ENCODE measurements around the gene TRMT1.

Gene TRMT1

DNA sequence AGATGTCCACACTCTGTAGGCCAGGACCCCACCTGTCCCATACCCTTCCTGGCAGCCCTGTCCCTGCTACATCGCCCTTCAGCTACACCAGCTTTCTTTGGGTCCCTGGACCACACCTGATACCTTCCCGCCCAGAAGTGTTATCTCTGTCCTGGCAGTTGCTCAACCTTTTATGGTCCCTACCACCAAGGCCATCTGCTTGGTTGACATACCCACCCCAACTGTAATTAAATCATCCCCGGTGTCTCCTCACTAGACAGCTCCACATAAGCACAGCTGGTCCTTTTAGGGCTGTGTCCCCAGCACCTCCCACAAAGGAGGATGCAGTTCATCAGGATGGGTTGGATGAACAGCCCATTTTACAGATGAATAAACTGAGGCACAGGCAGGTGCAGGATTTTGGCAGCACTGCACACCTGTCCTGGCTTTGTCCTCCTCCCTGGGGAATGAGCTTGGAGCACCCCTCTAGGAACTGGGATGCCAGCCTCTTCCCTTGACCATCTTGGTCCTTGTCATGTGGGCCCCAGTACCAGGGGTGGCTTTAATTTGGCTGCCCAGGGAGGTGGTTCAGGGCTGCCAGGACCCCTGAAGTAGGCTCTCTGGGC lies 14.4 kb upstream of the TRMT1 start:
- H3K27me3 ChIP-seq (ENCODE audit: low read depth, low read length): no peaks in the 10 kb centered on the region
- peaks cover 0 to 16% of the 10 kb centered on the region in 2 donors for H3K36me3 ChIP-seq (ENCODE audit: control insufficient read depth in 1 of 2, insufficient read depth in 2 of 2, low read length in 2 of 2)
- H3K9me3 ChIP-seq (ENCODE audit: control insufficient read depth in 1 of 2, low read length in 2 of 2): no peaks in the 10 kb centered on the region
- no peak overlapping the region for H3K27ac ChIP-seq (ENCODE audit: low read length)
- H3K4me1 ChIP-seq (ENCODE audit: control insufficient read depth in 1 of 2, insufficient read depth in 2 of 2, low read length in 2 of 2): no peaks in the 10 kb centered on the region
- H3K4me3 ChIP-seq (ENCODE audit: low read depth in 1 of 2, low read length in 2 of 2): no peak overlapping the region

DNA sequence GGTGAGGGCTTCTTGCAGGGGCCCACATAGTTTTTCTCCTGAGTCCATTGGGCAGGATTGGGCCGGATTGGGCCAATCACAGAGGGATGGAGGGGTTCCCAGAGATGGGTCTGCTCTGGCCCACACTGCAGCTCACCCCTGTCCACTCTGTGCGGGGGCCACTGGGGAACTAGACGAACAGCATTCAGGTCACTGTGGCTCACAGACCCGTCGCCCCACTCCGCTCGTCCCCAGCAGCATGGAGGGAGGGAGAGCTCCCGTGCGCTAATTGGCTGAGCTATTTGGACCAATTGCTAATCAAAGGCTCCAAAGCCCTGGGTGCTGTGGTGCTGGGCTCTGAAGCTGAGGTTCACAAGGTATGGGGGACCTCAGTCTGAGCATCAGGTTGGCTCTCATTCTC lies 12.8 kb upstream of the TRMT1 start:
- no peak overlapping the region for H3K27ac ChIP-seq (ENCODE audit: low read length)
- no peaks in the 10 kb centered on the region for H3K27me3 ChIP-seq (ENCODE audit: low read depth, low read length)
- H3K36me3 ChIP-seq (ENCODE audit: control insufficient read depth in 1 of 2, insufficient read depth in 2 of 2, low read length in 2 of 2): peaks cover 0 to 6% of the 10 kb centered on the region in 2 donors
- no peaks in the 10 kb centered on the region for H3K4me1 ChIP-seq (ENCODE audit: control insufficient read depth in 1 of 2, insufficient read depth in 2 of 2, low read length in 2 of 2)
- no peak overlapping the region for H3K4me3 ChIP-seq (ENCODE audit: low read depth in 1 of 2, low read length in 2 of 2)
- no peaks in the 10 kb centered on the region for H3K9me3 ChIP-seq (ENCODE audit: control insufficient read depth in 1 of 2, low read length in 2 of 2)

DNA sequence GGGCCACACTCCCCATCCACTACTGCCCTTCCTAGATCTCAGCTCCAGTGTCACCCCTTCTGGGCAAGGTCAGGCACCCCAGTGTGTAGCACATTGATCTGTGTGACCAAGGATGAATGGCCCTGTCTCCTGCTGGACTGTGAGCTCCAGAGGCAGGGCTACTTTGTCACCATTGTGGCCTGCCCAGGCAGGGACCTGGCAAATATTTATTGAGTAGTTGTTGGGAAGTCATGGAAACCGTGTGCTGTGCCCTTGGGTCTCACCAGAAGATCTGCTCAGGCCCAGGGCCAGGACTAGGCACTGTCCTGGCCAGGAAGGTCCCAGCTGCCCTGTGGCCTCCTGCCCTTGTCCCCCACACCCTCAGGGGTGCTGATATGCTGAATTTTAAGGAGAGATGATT lies 12.0 kb upstream of the TRMT1 start:
- Histone ChIP-seq H3K27me3 (ENCODE audit: low read depth, low read length) (no peaks in the 10 kb centered on the region), H3K36me3 (ENCODE audit: control insufficient read depth in 1 of 2, insufficient read depth in 2 of 2, low read length in 2 of 2) (peaks cover 0 to 6% of the 10 kb centered on the region in 2 donors), H3K4me3 (ENCODE audit: low read depth in 1 of 2, low read length in 2 of 2) (no peak overlapping the region), H3K9me3 (ENCODE audit: control insufficient read depth in 1 of 2, low read length in 2 of 2) (no peaks in the 10 kb centered on the region), H3K27ac (ENCODE audit: low read length) (no peak overlapping the region), H3K4me1 (ENCODE audit: control insufficient read depth in 1 of 2, insufficient read depth in 2 of 2, low read length in 2 of 2) (no peaks in the 10 kb centered on the region)

DNA sequence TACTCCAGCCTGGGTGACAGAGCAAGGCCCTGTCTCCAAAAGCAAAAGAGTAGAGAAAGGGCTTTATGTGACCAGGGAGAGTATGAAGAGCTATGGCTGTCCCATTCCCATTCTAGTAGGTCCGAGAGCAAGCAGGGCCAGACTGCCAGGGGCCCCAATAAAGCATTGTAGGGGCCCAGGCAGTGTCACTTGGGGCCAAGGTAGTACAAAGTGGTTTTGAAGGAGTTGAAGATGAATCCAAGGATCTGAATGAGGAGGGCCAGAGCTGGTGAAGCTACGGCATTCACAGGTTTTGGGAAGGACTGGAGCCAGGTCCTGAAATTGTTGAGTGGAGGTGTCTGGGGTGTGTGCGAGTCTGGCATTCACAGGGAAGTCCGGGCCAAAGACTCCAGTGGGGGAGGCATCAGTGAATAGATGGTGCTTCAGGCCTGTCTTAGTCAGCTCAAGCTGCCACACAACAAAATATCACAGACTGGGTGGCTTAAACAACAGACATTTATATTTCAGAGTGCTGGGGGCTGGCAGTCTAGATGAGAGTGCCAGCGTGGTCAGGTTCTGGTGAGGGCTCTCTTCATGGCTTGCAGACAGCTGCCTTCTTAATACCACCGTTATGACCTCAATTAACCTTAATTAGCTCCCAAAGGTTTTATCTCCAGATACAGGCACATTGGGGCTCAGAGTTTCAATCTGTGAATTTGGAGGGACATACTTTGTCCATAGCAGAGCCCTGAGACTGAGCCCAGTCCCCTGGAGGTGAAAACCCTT lies 11.5 kb upstream of the TRMT1 start:
- H3K27ac ChIP-seq (ENCODE audit: low read length): no peak overlapping the region
- H3K4me3 ChIP-seq (ENCODE audit: low read depth in 1 of 2, low read length in 2 of 2): no peak overlapping the region
- no peaks in the 10 kb centered on the region for H3K9me3 ChIP-seq (ENCODE audit: control insufficient read depth in 1 of 2, low read length in 2 of 2)
- peaks cover 0 to 6% of the 10 kb centered on the region in 2 donors for H3K36me3 ChIP-seq (ENCODE audit: control insufficient read depth in 1 of 2, insufficient read depth in 2 of 2, low read length in 2 of 2)
- no peaks in the 10 kb centered on the region for H3K27me3 ChIP-seq (ENCODE audit: low read depth, low read length)
- H3K4me1 ChIP-seq (ENCODE audit: control insufficient read depth in 1 of 2, insufficient read depth in 2 of 2, low read length in 2 of 2): no peaks in the 10 kb centered on the region

DNA sequence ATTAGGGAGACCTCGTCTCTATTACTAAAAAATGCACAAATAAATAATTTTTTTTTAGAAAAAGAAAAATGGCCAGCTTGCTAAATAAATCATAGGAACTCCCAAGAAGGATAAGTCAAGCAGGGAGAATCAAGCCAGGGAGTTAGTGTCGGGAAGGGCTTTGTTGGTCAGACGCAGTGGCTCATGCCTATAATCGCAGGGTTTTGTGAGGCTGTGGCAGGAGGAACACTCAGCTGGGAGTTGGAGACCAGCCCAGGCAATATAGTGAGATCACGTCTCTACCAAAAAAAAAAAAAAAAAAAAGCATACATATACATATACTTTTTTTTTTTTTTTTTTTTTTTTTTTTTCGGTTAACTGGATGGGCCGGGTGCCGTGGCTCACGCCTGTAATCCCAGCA lies 10.5 kb upstream of the TRMT1 start:
- Histone ChIP-seq H3K36me3 (ENCODE audit: control insufficient read depth in 1 of 2, insufficient read depth in 2 of 2, low read length in 2 of 2) (peaks cover 0 to 6% of the 10 kb centered on the region in 2 donors), H3K4me3 (ENCODE audit: low read depth in 1 of 2, low read length in 2 of 2) (no peak overlapping the region), H3K9me3 (ENCODE audit: control insufficient read depth in 1 of 2, low read length in 2 of 2) (no peaks in the 10 kb centered on the region), H3K4me1 (ENCODE audit: control insufficient read depth in 1 of 2, insufficient read depth in 2 of 2, low read length in 2 of 2) (no peaks in the 10 kb centered on the region), H3K27me3 (ENCODE audit: low read depth, low read length) (no peaks in the 10 kb centered on the region), H3K27ac (ENCODE audit: low read length) (no peak overlapping the region)

DNA sequence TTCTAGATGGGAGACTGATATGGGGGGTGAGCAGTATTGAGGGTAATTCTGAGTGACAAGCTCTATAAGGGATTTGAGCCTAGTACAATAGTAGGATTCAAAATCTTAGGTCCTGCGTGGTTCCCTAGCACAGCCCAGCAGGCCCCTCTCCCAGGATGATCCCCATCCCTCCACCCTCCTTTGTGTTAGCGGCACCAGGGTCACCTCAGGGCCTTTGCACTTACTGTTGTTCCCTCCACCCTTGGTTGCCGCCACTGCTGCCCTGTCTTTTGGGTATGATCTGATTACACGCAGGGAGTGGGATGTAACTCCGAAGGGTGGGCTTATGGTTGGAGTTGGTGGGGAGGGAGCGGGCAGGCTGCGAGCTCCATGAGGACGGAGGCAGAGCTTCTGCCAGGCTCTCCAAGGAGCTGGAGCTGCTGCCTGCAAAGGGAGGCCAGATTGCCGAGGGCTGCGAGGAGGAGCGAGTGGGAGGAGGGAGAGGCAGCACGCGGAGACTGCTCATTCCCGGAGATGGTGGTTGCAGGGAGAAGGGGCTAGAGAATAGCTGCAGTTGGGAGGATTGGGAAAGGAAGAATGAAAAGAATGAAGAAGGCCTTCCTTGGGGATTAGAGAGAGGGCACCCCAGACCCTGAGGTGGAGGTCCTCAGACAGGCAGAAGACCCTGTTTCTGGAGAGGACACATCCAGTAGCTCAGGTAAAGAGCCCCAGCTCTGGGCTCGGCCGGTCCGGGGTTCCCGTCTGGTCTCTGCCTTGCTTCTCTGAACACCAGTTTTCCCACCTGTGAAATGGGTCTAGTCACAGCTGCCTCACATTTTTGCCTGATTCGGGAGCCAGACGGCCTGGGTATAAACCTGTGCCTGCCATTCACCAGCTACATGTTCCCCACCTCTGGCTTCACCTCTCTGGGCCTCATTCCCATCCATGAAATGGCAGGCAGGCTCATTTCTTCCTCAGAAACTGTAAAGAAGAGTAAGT lies 6.7 kb upstream of the TRMT1 start:
- Histone ChIP-seq H3K27ac (ENCODE audit: low read length) (no peak overlapping the region), H3K4me1 (ENCODE audit: control insufficient read depth in 1 of 2, insufficient read depth in 2 of 2, low read length in 2 of 2) (peaks cover 9 to 19% of the 10 kb centered on the region in 2 donors), H3K4me3 (ENCODE audit: low read depth in 1 of 2, low read length in 2 of 2) (no peak overlapping the region), H3K36me3 (ENCODE audit: control insufficient read depth in 1 of 2, insufficient read depth in 2 of 2, low read length in 2 of 2) (peaks cover 0 to 6% of the 10 kb centered on the region in 2 donors), H3K9me3 (ENCODE audit: control insufficient read depth in 1 of 2, low read length in 2 of 2) (no peaks in the 10 kb centered on the region), H3K27me3 (ENCODE audit: low read depth, low read length) (no peaks in the 10 kb centered on the region)

DNA sequence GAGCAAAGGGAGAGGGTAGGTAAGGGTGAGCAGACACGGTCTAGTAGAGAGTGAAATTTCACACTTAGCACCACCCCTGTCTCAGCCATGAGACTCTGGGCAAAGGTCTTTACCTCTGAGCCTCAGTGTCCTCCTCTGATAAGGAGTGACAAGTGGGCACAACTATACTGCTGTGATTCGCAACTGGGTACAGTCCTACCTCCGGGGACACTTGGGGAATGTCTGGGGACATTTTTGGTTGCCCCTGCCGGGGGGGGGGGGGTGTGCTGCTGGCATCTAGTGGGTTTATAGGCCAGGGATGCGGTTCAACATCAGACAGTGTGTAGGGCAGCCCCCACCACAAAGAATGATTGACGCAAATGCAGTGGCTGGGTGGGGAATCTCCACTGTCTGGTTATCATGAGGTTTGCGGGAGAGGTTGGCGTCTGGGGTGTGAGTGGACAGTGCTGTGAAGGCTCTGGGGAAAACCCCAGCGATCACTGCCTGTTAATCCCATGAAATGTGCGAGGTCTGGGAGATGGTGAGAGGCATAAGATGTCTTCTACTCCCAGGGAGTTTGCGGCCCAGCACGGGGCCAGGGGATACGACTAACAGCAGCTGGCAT lies 5.8 kb upstream of the TRMT1 start:
- Histone ChIP-seq H3K4me3 (ENCODE audit: low read depth in 1 of 2, low read length in 2 of 2) (no peak overlapping the region), H3K27me3 (ENCODE audit: low read depth, low read length) (no peaks in the 10 kb centered on the region), H3K27ac (ENCODE audit: low read length) (no peak overlapping the region), H3K4me1 (ENCODE audit: control insufficient read depth in 1 of 2, insufficient read depth in 2 of 2, low read length in 2 of 2) (peaks cover 9 to 19% of the 10 kb centered on the region in 2 donors), H3K36me3 (ENCODE audit: control insufficient read depth in 1 of 2, insufficient read depth in 2 of 2, low read length in 2 of 2) (peaks cover 0 to 6% of the 10 kb centered on the region in 2 donors), H3K9me3 (ENCODE audit: control insufficient read depth in 1 of 2, low read length in 2 of 2) (no peaks in the 10 kb centered on the region)

DNA sequence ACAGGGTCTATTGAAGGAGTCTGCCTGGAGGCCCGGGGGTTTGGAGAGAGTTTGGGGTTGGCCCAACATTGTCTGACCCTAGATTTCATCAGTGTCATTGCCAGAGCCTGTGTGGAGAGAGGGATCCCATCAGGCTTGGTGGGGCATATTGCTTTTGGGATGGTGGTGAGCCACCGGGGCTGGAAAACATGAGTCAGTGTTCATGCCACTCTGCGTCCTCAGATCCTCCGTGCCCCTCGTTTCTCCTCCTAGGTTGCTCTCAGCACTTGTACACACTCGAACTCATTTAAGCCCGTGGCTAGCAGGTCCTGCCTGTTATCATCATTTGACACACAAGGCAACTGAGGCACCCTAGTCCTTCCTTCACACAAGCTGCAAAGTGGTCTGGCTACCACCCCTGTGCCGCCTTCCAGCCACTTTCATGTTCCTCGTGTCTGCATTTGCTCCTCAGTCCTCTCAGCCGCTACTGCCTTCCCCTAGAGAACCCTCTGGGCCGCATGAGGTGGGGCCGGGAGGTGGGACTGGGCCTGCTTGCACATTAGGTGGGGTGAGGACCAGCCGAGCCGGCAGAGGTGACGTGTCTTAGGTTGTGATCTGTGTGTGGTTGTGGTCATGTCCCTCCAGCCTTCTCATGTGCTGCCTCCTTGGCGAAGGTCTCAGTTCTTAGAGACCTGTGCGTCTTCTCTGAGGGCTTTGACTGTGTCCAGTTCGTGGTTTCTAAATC lies 5.2 kb upstream of the TRMT1 start:
- no peak overlapping the region for H3K27ac ChIP-seq (ENCODE audit: low read length)
- H3K36me3 ChIP-seq (ENCODE audit: control insufficient read depth in 1 of 2, insufficient read depth in 2 of 2, low read length in 2 of 2): peaks cover 0 to 5% of the 10 kb centered on the region in 2 donors
- peaks cover 14 to 19% of the 10 kb centered on the region in 2 donors for H3K4me1 ChIP-seq (ENCODE audit: control insufficient read depth in 1 of 2, insufficient read depth in 2 of 2, low read length in 2 of 2)
- H3K27me3 ChIP-seq (ENCODE audit: low read depth, low read length): no peaks in the 10 kb centered on the region
- no peaks in the 10 kb centered on the region for H3K9me3 ChIP-seq (ENCODE audit: control insufficient read depth in 1 of 2, low read length in 2 of 2)
- no peak overlapping the region for H3K4me3 ChIP-seq (ENCODE audit: low read depth in 1 of 2, low read length in 2 of 2)

DNA sequence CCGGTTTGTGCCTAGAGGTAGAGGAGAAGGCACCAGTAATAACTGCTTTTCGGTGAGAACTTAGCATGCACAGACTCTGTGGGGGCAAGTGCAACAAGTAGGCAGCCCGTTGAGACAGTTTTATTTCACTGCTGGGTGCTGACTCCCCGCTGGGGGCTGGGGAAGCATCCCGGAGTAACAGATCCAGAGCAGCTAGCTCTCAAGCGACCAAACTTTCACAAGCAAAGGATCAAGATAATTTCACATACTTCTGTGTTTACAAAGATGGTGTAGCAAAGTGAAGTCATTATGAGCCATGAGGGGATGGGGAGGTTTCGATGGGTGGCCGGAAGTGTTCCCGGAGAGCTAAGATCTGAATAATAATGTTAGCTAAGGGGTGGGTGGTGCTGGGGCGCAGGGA lies 4.3 kb upstream of the TRMT1 start:
- Histone ChIP-seq H3K27ac (ENCODE audit: low read length) (no peak overlapping the region), H3K4me3 (ENCODE audit: low read depth in 1 of 2, low read length in 2 of 2) (no peak overlapping the region), H3K9me3 (ENCODE audit: control insufficient read depth in 1 of 2, low read length in 2 of 2) (no peaks in the 10 kb centered on the region), H3K4me1 (ENCODE audit: control insufficient read depth in 1 of 2, insufficient read depth in 2 of 2, low read length in 2 of 2) (peaks cover 14 to 23% of the 10 kb centered on the region in 2 donors), H3K27me3 (ENCODE audit: low read depth, low read length) (no peaks in the 10 kb centered on the region), H3K36me3 (ENCODE audit: control insufficient read depth in 1 of 2, insufficient read depth in 2 of 2, low read length in 2 of 2) (no peaks in the 10 kb centered on the region)

DNA sequence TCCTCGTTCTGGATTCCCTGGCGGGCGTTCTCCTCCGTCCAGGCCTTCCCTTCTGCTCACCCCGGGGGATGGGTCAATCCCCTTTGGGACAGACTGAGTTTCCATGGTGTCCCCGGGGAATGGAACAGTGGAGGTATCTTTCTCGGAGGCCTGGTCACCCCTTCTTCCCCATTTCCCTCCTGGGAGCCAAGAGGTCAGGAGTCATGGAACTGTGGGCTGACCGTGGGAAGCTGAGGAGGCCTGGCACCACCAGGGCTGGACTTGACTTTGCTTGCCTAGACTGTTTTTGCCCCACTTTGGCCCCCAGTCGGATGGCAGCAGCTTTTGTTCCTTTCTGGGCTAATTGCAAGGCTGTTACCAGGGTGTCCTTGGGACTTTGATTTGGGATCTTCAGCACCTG lies 3.5 kb upstream of the TRMT1 start:
- Histone ChIP-seq H3K9me3 (ENCODE audit: control insufficient read depth in 1 of 2, low read length in 2 of 2) (no peaks in the 10 kb centered on the region), H3K27me3 (ENCODE audit: low read depth, low read length) (no peaks in the 10 kb centered on the region), H3K27ac (ENCODE audit: low read length) (no peak overlapping the region), H3K4me1 (ENCODE audit: control insufficient read depth in 1 of 2, insufficient read depth in 2 of 2, low read length in 2 of 2) (peaks cover 19 to 31% of the 10 kb centered on the region in 2 donors), H3K4me3 (ENCODE audit: low read depth in 1 of 2, low read length in 2 of 2) (no peak overlapping the region), H3K36me3 (ENCODE audit: control insufficient read depth in 1 of 2, insufficient read depth in 2 of 2, low read length in 2 of 2) (no peaks in the 10 kb centered on the region)
